NCI-H1436 treated with DMSO at 0.1 percent for 48 hours (cell line): ENCODE results near the gene RRM2.
"Not testable (repeated sequence)": the region's sequence is repeated elsewhere in the genome, so short reads cannot be mapped to it uniquely, and the experiment has no call there.

ENCODE experiments used
- DNase-seq: peaks from one replicate; lab custom pipeline; 2025; lab: John Stamatoyannopoulos, UW

RRM2 gene

DNA sequence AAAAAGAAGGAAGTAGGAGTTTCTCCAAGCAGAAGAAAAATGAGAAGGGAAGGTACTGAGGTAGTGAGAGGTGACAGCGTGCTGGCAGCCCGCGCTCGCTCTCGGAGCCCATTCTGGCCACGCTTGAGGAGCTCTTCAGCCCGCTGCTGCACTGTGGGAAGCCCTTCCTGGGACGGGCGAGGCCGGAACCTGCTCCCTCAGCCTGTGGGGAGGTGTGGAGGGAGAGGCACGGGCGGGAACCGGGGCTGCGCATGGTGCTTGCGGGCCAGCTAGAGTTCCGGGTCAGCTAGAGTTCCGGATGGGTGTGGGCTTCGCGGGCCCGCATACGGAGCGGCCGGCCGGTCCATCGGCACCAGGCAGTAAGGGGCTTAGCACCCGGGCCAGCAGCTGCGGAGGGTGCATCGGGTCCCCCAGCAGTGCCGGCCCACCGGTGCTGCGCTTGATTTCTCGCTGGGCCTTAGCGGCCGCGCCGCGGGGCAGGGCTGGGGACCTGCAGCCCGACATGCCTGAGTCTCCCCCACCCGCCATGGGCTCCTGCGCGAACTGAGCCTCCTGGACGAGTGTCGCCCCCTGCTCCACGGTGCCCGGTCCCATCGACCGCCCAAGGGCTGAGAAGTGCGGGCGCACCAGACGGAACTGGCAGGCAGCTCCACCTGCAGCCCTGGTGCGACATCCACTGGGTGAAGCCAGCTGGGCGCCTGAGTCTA is 31.2 kb upstream of the RRM2 start:
- DNase-seq = no peak

DNA sequence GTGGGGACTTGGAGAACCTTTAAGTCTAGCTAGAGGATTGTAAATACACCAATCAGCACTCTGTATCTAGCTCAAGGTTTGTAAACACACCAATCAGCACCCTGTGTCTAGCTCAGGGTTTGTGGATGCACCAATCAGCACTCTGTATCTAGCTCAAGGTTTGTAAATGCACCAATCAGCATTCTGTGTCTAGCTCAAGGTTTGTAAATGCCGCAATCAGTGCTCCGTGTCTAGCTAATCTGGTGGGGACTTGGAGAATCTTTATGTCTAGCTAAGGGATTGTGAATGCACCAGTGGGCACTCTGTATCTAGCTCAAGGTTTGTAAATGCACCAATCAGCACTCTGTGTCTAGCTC is 30.7 kb upstream of the RRM2 start:
- DNase-seq = not testable (repeated sequence)

GRCh38 chr2:10094271-10094814 is 28.2 kb upstream of the RRM2 start:
- DNase-seq = no peak

- DNase-seq = no peak
These were observed 27.4 kb upstream of the RRM2 start for GRCh38 chr2:10095175-10095574.

DNA sequence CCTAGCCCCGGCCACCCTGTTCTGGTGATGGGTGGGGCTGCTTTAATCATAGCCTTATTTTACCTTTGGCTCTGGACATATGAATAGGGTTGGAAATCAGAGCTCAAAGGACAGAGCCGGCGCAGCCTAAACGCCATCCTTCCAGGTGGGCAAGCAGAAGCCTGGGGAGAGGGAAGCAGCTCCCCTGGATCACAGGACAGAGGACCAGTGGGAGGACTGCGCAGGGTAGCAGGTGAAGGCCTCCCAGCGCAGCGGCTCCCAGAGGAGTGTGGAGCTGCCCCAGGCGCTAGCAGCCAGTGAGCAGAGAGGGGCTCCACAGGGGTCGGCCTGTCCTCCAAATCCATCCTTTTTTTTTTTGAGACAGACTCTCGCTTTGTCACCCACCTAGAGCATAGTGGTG is 25.9 kb upstream of the RRM2 start:
- DNase-seq = no peak

DNA sequence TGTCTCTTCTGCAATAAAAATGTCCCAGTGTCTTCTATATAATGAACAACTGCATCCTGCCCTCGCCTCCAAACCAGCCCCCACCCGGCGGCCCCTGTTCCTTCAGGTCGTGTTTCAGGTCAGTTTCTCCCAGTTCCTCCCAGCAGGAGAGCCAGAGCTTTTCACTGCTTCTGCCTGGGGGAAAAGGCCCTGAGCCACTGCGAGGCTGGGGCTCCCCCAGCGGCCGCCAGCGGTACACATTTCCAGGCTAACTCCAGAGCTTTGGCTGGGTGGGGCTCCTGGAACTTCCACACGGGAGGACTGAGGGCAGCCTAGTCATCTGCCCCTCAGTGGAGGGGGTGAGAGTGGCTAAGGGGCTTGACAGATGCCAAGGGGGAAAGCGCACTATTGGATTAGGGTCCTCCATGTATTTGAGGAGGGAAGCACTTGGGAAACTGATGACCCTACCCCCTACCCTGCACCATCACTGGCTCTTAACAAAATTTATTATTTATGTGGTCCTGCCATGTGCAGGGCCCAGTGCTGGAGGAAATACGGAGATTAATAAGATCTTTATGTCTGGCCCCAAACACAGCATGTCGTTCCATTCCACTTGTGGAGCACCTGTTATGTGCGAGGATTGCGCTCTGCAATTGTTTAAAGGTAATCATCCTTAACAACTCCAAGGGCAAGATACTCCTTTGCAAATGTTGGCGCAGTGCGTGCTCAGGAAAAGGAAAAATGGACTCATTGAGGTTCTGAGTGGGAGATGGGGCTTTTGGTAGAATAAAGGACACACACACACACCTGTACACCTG is 25.0 kb upstream of the RRM2 start:
- DNase-seq = no peak

- no peak for DNase-seq
These were observed 21.0 kb upstream of the RRM2 start for GRCh38 chr2:10101491-10101890.

DNA sequence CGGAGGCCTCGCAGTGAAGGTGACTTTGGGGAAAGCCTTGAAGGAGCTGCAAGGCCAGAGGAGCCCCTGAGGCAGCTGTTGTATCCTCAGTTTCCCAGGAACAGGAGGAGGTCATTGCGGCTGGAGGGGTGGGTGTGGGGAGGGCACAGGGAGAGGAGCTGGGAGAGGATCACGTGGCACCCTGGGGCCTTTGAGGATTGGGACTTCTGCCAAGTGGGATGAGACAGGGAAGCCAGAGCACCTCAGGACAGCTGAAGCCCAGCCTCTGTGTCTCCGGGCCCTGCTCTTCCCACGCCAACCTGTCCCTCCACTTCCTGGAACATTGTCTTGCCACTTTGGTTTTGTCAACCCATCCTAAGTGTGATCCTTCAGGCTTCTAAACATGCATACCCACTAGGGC is 19.4 kb upstream of the RRM2 start:
- no peak for DNase-seq

DNA sequence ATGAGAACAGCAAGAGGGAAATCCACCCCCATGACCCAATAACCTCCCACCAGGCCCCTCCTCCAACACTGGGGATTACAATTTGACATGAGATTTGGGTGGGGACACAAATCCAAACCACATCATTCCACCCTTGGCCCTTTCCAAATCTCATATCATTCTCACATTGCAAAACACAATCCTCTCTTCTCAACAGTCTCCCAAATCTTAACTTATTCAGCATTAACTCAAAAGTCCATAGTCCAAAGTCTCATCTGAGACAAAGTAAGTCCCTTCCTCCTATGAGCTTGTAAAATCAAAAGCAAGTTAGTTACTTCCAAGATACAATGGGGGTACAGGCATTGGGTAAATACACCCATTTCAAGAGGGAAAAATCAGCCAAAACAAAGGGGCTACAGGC is 17.6 kb upstream of the RRM2 start:
- not testable (repeated sequence) for DNase-seq

- no peak for DNase-seq
These were observed 13.2 kb upstream of the RRM2 start for GRCh38 chr2:10109311-10109710.

GRCh38 chr2:10119027-10119325 is 3.6 kb upstream of the RRM2 start:
- no peak for DNase-seq

GRCh38 chr2:10119601-10120157 is 2.9 kb upstream of the RRM2 start:
- DNase-seq = no peak

DNA sequence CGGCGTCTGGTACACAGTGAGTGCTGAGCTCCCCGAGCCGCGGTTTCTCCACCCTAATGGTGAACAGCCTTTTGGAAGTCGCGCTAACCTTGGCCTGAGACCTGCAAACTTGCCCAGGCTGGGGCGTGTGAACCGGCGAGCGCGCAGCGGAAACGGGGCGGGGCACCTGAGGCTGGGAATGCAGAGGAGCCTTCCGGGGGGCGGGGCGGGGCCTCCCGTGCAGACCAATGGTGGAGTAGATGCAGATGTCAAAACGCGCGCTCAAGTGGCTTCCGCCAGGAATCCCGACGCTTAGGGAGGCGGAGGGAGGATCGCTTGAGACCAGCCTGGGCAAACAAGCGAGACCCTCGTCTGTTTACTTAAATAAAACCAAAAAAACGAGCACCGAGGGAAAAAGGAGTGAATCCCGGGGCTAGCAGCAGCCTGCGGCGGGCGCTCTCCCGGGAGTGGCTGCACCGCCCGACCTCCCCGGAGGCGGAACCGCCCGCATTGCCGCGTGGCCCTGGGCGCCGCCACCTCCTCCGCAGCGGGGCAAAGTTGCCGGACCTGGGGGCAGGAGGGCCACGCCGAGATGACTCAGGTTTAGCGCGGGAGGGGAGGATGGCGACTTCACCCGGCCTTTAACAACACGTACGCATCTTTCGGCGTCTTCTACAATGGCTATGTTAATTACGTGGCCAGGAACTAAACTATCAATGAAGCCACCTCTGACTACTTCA is 2.2 kb upstream of the RRM2 start:
- DNase-seq = peak; percentile 65

GRCh38 chr2:10120877-10121574 is 1.5 kb upstream of the RRM2 start:
- DNase-seq = no peak

- no peak for DNase-seq
These were observed 742 bp downstream of the RRM2 start for GRCh38 chr2:10123281-10123680.

- peak; percentile 15 for DNase-seq
These were observed 2.1 kb downstream of the RRM2 start for GRCh38 chr2:10124538-10125045.

DNA sequence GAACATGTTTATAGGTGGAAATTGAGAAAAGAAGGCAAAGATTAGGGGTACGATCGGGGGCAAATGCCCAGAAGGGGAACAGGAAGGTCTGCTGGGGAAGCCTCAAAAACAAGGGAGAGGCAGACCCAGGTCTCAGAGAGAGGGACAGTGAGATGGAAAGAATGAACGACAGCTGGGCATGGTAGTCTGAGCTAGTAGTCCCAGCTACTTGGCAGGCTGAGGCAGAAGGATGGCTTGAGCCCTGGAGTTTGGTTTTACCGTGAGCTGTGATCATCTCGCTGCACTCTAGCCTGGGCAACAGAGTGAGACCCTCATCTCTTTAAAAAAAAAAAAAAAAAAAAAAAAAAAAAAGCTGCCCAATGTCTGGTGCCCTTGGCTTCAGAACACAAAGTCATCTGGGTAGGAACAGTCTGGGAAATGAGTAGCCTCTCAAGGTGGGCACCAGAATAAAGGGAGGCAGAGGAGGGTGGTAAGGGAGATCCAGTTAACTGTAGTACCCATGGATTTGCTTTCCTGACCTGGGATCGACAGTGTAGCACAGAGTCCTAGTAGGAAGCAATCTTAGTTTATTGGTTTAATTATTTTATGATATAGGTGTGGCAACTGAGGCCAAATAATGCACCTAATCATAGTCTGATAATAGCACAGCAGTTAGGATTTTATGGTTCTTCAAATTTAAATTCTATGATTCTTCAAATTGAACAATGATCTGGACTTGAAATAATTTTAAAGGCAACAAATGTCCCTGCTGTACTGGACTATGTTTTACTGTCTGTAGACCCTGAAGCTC is 3.5 kb downstream of the RRM2 start:
- DNase-seq = no peak

- no peak for DNase-seq
These were observed 4.1 kb downstream of the RRM2 start for GRCh38 chr2:10126632-10127026.

DNA sequence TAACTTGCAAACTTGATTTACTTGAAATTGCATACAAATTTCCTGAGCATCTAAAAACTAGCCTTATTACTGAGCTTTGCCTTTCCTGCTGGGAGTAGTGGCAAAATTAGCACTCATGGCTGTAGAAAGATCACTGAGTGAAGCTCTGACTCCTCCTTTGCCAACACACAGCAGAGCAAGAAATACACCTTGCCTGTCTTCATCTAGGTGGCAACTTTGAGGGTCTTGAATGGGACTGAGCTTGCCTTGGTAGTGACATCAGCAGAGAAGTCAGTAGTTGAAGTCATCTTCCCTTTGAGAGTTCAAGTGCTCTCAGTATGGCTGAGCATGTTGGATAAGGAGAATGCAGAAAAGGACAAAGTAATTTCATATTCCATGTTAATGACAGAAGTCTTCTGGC is 5.9 kb downstream of the RRM2 start:
- no peak for DNase-seq

DNA sequence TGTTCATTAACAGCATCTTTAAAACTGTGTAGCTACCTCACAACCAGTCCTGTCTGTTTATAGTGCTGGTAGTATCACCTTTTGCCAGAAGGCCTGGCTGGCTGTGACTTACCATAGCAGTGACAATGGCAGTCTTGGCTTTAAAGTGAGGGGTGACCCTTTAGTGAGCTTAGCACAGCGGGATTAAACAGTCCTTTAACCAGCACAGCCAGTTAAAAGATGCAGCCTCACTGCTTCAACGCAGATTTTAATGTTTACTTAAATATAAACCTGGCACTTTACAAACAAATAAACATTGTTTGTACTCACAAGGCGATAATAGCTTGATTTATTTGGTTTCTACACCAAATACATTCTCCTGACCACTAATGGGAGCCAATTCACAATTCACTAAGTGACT is 7.0 kb downstream of the RRM2 start:
- no peak for DNase-seq

GRCh38 chr2:10132043-10132575 is 9.6 kb downstream of the RRM2 start:
- no peak for DNase-seq
